Peyer's patch (tissue), 4 donors: ENCODE data around the gene BOLL. TPM values are rescaled to one million over a fixed set of nuclear protein-coding genes. Genes with fewer than 3 reads are reported as not detected.
A peak's percentile ranks its signal among the peaks of the same experiment; 100 is the strongest.

Source experiments
- DNase-seq, 3 donors: peaks; one replicate each; pipeline ENCODE4 v3.0.0-alpha.2; 2017 to 2019
- H3K27ac ChIP-seq, 4 donors: fragments of 200-600 bp; sonication (generic); one replicate each; pipeline ENCODE4 v1.5.1; 2016 to 2019
- H3K27me3 ChIP-seq, 2 donors: fragments of 200-600 bp; sonication (generic); one replicate each; pipeline ENCODE4 v1.5.1; 2019
- H3K36me3 ChIP-seq, 3 donors: fragments of 200-600 bp; sonication (generic); one replicate each; pipeline ENCODE4 v1.5.1; 2016 to 2019
- H3K4me1 ChIP-seq, 4 donors: fragments of 200-600 bp; sonication (generic); one replicate each; pipeline ENCODE4 v1.5.1; 2016 to 2019
- H3K4me3 ChIP-seq, 4 donors: fragments of 200-600 bp; sonication (generic); 1 replicate in 3 of 4; 2 replicates in 1 of 4; pipeline ENCODE4 v1.5.1; 2016 to 2019; ENCODE audit warnings: mild to moderate bottlenecking in 1 of 4
- H3K9me3 ChIP-seq, 4 donors: fragments of 200-600 bp; sonication (generic); one replicate each; pipeline ENCODE4 v1.5.1; 2016 to 2019; ENCODE audit warnings: mild to moderate bottlenecking in 1 of 4
- POLR2A ChIP-seq, 2 donors: fragments of 450-650 bp; IDR thresholded peaks; one replicate each; pipeline ENCODE4 v1.5.1; 2017; ENCODE audit warnings: antibody characterized with exemption in 2 of 2, mild to moderate bottlenecking in 2 of 2, moderate library complexity in 2 of 2
- total RNA-seq, 4 donors: library from RNA; depleted of rRNA; stranded (reverse); fragments of >200 nt; gene quantifications; one replicate each; pipeline ENCODE4 v1.1.0, GENCODE V29; 2016
- TF ChIP-seq, protein P1 (sequence below), 6 experiments: fragments of 450-650 bp in 4 of 6; fragments of 200-600 bp in 2 of 6; sonication (generic) in 1 of 6; IDR thresholded peaks; one replicate each; pipeline ENCODE4 v1.5.1; 2017 to 2019; ENCODE audit warnings: antibody characterized with exemption in 6 of 6, mild to moderate bottlenecking in 3 of 6, moderate library complexity in 1 of 6

Gene BOLL
- total RNA-seq, 4 donors from 2014 or later = not detected

DNA sequence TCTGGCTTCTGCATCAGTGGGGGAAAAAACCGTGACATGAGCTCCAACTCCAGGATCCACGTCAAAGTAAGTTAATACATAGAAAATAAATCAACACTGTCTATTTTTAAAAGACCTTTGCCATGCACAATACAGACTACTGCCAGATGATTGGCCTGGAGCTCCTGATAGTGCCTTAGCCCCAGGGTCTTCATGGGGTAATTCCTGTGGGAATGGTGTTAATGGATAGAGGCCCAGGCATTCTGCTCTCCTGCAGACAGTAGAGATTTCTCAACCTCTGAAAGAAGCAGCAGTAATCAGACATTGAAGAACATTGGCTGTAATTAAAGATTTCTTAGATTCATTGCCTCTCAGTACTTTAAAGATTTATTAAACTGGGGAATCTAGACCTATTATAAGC is 15.0 kb upstream of the BOLL start:
- H3K36me3 ChIP-seq = no peaks in the 10 kb centered on the region
- DNase-seq = no peak
- no peaks in the 10 kb centered on the region for H3K9me3 ChIP-seq
- no peak overlapping the region for H3K27ac ChIP-seq
- H3K4me3 ChIP-seq = no peak overlapping the region
- no peaks in the 10 kb centered on the region for H3K27me3 ChIP-seq
- peaks cover 0 to 8% (median 1%) of the 10 kb centered on the region in 4 donors for H3K4me1 ChIP-seq
- TF ChIP-seq, protein P1, sequence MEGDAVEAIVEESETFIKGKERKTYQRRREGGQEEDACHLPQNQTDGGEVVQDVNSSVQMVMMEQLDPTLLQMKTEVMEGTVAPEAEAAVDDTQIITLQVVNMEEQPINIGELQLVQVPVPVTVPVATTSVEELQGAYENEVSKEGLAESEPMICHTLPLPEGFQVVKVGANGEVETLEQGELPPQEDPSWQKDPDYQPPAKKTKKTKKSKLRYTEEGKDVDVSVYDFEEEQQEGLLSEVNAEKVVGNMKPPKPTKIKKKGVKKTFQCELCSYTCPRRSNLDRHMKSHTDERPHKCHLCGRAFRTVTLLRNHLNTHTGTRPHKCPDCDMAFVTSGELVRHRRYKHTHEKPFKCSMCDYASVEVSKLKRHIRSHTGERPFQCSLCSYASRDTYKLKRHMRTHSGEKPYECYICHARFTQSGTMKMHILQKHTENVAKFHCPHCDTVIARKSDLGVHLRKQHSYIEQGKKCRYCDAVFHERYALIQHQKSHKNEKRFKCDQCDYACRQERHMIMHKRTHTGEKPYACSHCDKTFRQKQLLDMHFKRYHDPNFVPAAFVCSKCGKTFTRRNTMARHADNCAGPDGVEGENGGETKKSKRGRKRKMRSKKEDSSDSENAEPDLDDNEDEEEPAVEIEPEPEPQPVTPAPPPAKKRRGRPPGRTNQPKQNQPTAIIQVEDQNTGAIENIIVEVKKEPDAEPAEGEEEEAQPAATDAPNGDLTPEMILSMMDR (IDR thresholded peaks at IDR 0.05) = no peak
- no peak for TF ChIP-seq POLR2A (IDR thresholded peaks at IDR 0.05)

DNA sequence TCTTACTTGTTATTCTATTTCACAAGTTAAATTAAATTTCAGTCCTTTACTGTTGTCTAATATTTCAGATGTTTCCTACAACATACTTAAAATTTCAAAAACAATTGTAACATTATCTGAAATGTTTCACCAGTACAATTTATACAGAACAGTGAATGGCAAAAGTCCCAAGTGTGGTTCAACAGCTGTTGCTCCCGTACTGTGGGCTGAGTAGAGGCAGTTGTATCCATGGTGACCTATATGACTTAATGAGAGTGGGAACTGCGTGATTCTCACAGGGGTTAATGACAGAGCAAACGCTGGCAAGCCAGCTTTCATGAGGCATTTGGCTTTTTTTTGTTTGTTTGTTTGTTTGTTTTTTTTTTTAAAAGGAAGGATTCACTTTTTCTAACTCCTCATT is 13.9 kb upstream of the BOLL start:
- Histone ChIP-seq H3K27me3 (no peaks in the 10 kb centered on the region), H3K4me3 (no peak overlapping the region), H3K4me1 (peaks cover 0 to 5% (median under 1%) of the 10 kb centered on the region in 4 donors), H3K27ac (no peak overlapping the region), H3K9me3 (no peaks in the 10 kb centered on the region), H3K36me3 (no peaks in the 10 kb centered on the region)
- no peak for TF ChIP-seq POLR2A (IDR thresholded peaks at IDR 0.05)
- TF ChIP-seq, protein P1 (IDR thresholded peaks at IDR 0.05) = no peak
- DNase-seq = no peak

DNA sequence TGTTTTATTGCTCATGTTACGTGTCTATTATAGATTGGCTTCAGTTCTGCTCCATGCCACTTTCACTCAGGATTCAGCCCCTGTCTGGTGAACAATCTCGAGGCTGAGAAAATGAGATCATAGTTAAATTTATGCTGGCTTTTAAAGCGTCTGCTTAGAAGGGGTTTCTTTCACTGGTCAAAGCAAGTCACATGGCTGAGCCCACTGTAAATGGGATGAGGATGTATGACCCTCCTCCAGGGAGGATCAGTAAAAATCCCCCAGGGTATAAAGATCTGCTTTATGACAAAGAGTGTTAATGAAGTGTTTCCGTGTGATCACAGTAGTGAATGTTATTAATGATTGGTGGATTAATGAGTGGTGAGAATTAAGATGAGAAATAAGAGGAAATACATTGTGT is 13.1 kb upstream of the BOLL start:
- Histone ChIP-seq H3K4me3 (no peak overlapping the region), H3K27me3 (no peaks in the 10 kb centered on the region), H3K27ac (no peak overlapping the region), H3K36me3 (no peaks in the 10 kb centered on the region), H3K4me1 (no peaks in the 10 kb centered on the region), H3K9me3 (no peaks in the 10 kb centered on the region)
- no peak for TF ChIP-seq POLR2A (IDR thresholded peaks at IDR 0.05)
- DNase-seq = no peak

DNA sequence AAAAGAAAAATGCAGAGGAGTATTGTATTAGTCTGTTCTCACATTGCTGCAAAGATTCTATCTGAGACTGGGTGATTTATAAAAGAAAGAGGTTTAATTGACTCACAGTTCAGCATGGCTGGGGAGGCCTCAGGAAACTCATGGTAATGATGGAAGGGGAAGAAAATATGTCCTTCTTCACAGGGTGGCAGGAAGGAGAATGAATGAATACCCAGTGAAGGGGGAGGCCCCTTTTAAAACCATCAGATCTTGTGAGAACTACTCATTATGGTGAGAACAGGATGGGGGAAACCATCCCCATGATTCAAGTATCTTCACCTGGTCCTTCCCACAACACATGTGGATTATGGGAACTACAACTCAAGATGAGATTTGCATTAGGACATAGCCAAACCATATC is 10.2 kb upstream of the BOLL start:
- no peaks in the 10 kb centered on the region for H3K9me3 ChIP-seq
- H3K36me3 ChIP-seq = no peaks in the 10 kb centered on the region
- DNase-seq = no peak
- no peaks in the 10 kb centered on the region for H3K27me3 ChIP-seq
- TF ChIP-seq, protein P1 (IDR thresholded peaks at IDR 0.05) = no peak
- TF ChIP-seq POLR2A (IDR thresholded peaks at IDR 0.05) = no peak
- no peaks in the 10 kb centered on the region for H3K4me1 ChIP-seq
- H3K4me3 ChIP-seq = no peak overlapping the region
- no peak overlapping the region for H3K27ac ChIP-seq

DNA sequence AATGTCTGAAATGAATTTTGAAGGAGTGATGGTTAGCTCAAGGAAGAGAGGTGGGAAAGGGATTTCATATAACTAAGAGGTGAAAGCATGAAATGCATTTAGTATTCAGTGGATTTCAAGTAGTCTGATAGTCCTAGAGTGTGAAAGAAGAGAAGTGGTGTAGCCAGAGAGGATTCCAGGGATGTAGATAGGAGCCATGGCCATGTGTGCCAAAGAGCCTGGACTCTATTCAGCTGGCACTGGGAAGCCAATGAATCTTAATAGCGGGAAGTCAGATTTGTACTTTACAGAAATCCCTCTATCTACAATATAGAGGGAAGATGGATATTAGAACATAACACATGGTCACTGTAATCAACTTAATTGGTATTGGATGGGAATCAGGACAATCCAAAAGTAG is 8.3 kb upstream of the BOLL start:
- DNase-seq = no peak
- Histone ChIP-seq H3K27me3 (no peaks in the 10 kb centered on the region), H3K36me3 (no peaks in the 10 kb centered on the region), H3K9me3 (no peaks in the 10 kb centered on the region), H3K4me1 (no peaks in the 10 kb centered on the region), H3K4me3 (no peak overlapping the region), H3K27ac (no peak overlapping the region)
- TF ChIP-seq, protein P1 (IDR thresholded peaks at IDR 0.05) = no peak
- no peak for TF ChIP-seq POLR2A (IDR thresholded peaks at IDR 0.05)

DNA sequence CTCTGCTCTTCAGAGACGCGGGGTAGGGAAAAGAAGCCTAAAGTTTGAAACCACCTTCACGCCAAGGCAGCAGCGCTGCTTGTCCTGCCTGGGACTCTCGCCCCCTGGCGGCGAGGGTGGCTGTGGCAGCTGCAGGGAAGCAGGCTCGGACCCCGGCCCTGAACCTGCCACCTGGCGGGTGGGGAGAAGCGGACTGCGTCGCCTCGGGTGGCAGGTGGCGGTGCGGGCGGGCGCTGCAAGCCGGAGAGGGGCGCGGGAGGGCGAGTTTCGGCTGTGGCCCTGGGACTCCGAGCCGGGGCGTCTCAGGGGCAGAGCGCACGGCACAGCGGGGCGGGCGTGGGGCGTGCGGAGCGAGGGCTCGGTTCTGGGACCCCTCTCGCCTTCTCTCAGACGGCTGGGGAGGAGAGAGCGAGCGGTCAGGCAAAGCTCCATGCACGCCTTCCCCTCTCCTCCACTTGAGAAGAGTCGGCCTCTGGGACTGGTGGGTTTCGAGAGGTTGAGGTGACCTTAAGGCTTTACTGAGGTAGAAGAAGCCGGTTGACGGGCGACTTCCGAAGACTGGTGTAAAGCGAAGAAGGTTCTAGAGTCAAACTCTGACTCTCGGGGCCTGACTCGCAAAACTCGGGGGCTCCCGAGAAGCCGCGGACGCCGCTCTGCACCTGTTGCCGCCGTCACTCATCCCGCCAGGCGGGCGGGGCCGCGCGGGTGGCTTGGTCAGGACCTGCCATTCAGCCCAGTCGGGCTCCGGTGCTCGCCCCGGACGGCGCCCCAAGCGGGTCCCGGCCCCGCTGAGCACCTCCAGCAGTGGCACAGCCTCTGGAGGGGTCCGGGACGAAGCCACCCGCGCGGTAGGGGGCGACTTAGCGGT is 1.1 kb upstream of the BOLL start:
- peaks cover 0 to 9% of the 10 kb centered on the region in 2 donors for H3K27me3 ChIP-seq
- H3K9me3 ChIP-seq = no peaks in the 10 kb centered on the region
- peaks cover 0 to 11% (median 0%) of the 10 kb centered on the region in 4 donors for H3K4me1 ChIP-seq
- no peak overlapping the region for H3K27ac ChIP-seq
- DNase-seq = peak in 2 of 3 donors; percentile 52 to 54
- H3K36me3 ChIP-seq = no peaks in the 10 kb centered on the region
- peak overlapping the region; percentile 18 to 49 (median 43) for H3K4me3 ChIP-seq
- no peak for TF ChIP-seq POLR2A (IDR thresholded peaks at IDR 0.05)
- TF ChIP-seq, protein P1 (IDR thresholded peaks at IDR 0.05) = peak in 5 of 6 experiments; percentile 28 to 46 (median 38)
